ENCODE results near the gene LINC00305. TPM values are rescaled to one million over a fixed set of nuclear protein-coding genes. Genes with fewer than 3 reads are reported as not detected.

Gene LINC00305
- polyA plus RNA-seq, 3 donors, result not detected

DNA sequence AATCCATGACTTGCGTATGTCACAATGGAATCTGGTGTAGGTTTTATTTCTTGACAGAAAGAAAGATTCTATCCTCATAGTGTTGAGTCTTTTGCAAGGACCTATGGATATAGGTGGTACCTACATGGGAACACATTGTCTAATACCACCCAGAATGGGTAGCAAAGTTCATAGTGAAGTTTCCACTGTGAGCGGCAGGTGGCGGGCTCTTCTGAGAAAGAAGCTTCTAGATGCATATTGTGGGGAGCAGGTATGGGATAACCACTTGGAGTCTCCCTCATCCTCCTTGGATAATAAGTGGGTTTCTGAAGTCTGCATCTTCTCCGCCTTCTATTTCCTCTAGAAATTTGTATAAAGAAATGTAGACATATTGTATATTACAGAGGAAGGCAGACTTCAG is 44.9 kb downstream of the LINC00305 start:
- TF ChIP-seq, protein P1, sequence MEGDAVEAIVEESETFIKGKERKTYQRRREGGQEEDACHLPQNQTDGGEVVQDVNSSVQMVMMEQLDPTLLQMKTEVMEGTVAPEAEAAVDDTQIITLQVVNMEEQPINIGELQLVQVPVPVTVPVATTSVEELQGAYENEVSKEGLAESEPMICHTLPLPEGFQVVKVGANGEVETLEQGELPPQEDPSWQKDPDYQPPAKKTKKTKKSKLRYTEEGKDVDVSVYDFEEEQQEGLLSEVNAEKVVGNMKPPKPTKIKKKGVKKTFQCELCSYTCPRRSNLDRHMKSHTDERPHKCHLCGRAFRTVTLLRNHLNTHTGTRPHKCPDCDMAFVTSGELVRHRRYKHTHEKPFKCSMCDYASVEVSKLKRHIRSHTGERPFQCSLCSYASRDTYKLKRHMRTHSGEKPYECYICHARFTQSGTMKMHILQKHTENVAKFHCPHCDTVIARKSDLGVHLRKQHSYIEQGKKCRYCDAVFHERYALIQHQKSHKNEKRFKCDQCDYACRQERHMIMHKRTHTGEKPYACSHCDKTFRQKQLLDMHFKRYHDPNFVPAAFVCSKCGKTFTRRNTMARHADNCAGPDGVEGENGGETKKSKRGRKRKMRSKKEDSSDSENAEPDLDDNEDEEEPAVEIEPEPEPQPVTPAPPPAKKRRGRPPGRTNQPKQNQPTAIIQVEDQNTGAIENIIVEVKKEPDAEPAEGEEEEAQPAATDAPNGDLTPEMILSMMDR (IDR thresholded peaks at IDR 0.05), result no peak
- Mint-ChIP-seq H3K36me3 (no peaks in the 10 kb centered on the region), H3K4me3 (no peak overlapping the region), H3K4me1 (no peaks in the 10 kb centered on the region), H3K27me3 (ENCODE audit: low read depth in 3 of 3) (peaks cover 0 to 2% (median 0%) of the 10 kb centered on the region in 3 donors), H3K27ac (no peak overlapping the region), H3K9me3 (no peaks in the 10 kb centered on the region)
- H3K4me2 ChIP-seq (replicated peaks; ENCODE audit: extremely low read depth, low read length, poor library complexity, severe bottlenecking), result no peak overlapping the region
- no peaks in the 10 kb centered on the region for H4K20me1 ChIP-seq (ENCODE audit: insufficient read depth, low read length)
- no CpG with 5 or more reads among the region's 4 CpGs for WGBS (ENCODE audit: insufficient coverage)
- H3K27ac ChIP-seq (ENCODE audit: low read depth in 1 of 2, low read length in 2 of 2), result no peak overlapping the region
- DNase-seq, result no peak
- no peaks in the 10 kb centered on the region for H3K36me3 ChIP-seq (replicated peaks in 1 of 2; ENCODE audit: control insufficient read depth in 1 of 2, insufficient read depth in 2 of 2, low read length in 2 of 2)
- H3K27me3 ChIP-seq (ENCODE audit: control insufficient read depth in 2 of 2, insufficient read depth in 2 of 2, low read length in 2 of 2), result no peaks in the 10 kb centered on the region
- no peak overlapping the region for H3K9ac ChIP-seq (ENCODE audit: insufficient read depth, low read length, poor library complexity, severe bottlenecking)
- no peaks in the 10 kb centered on the region for H3K9me3 ChIP-seq (replicated peaks in 1 of 2; ENCODE audit: control insufficient read depth in 1 of 2, insufficient read depth in 1 of 2, low read length in 2 of 2)
- intact Hi-C loops (cut with micrococcal nuclease), result no loop called here
- no peaks in the 10 kb centered on the region for H3K4me1 ChIP-seq (ENCODE audit: control insufficient read depth in 1 of 2, insufficient read depth in 2 of 2, low read length in 2 of 2)
- H3K79me2 ChIP-seq (ENCODE audit: insufficient read depth, low read length), result no peaks in the 10 kb centered on the region
- H3K4me3 ChIP-seq (replicated peaks in 1 of 3; ENCODE audit: low read depth in 2 of 3, low read length in 3 of 3), result no peak overlapping the region
- H2AFZ ChIP-seq (ENCODE audit: insufficient read depth, low read depth, low read length, poor library complexity, severe bottlenecking), result no peak overlapping the region

DNA sequence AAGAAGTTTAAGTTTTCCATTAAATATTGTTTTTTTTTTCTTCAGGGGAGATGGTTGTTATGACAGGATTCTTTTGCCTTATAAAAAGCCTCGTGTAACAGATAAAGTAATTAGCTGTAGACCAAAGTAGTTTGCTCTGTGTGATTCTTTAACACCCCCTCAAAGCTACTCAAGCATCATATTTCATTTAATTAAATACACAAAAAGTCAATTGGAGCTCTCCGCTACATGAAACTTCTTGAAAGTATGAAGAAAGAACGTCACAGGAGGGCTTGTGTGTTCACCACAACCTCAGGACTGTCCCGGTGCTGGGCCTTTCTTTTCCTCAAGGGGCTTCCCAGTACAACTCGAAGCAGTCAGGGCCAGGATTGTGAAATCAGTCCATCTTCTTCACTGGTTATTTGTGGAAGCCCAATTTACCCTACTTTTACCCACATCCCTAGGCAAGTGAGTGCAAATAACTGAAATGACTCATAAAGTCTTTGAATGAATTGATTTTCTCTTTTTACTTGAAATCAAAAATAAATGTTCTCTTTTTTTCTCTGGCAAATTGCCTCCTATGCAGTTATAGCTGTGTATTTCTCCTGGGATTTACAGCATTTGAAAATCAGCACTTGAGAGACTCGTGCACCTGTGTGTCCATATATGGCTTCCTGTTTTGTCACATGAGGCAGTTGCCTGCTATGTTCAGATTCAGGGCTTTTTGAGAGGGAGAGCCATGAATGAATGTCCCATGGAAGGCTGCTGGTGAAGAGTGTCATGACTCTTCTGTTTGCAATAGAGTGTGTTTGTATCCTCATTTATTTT is 48.6 kb downstream of the LINC00305 start:
- H4K20me1 ChIP-seq (ENCODE audit: insufficient read depth, low read length), result no peaks in the 10 kb centered on the region
- no peaks in the 10 kb centered on the region for H3K9me3 ChIP-seq (replicated peaks in 1 of 2; ENCODE audit: control insufficient read depth in 1 of 2, insufficient read depth in 1 of 2, low read length in 2 of 2)
- no peak overlapping the region for H3K27ac Mint-ChIP-seq
- no peaks in the 10 kb centered on the region for H3K9me3 Mint-ChIP-seq
- WGBS (ENCODE audit: insufficient coverage), result 22% methylated on average over 1 of the region's 6 CpGs
- H3K4me3 ChIP-seq (replicated peaks in 1 of 3; ENCODE audit: low read depth in 2 of 3, low read length in 3 of 3), result no peak overlapping the region
- TF ChIP-seq, protein P1 (IDR thresholded peaks at IDR 0.05), result no peak
- H3K4me2 ChIP-seq (replicated peaks; ENCODE audit: extremely low read depth, low read length, poor library complexity, severe bottlenecking), result no peak overlapping the region
- intact Hi-C loops (cut with micrococcal nuclease), result no loop called here
- no peak overlapping the region for H2AFZ ChIP-seq (ENCODE audit: insufficient read depth, low read depth, low read length, poor library complexity, severe bottlenecking)
- no peaks in the 10 kb centered on the region for H3K79me2 ChIP-seq (ENCODE audit: insufficient read depth, low read length)
- H3K4me1 ChIP-seq (ENCODE audit: control insufficient read depth in 1 of 2, insufficient read depth in 2 of 2, low read length in 2 of 2), result no peaks in the 10 kb centered on the region
- no peak overlapping the region for H3K4me3 Mint-ChIP-seq
- H3K36me3 ChIP-seq (replicated peaks in 1 of 2; ENCODE audit: control insufficient read depth in 1 of 2, insufficient read depth in 2 of 2, low read length in 2 of 2), result no peaks in the 10 kb centered on the region
- H3K9ac ChIP-seq (ENCODE audit: insufficient read depth, low read length, poor library complexity, severe bottlenecking), result no peak overlapping the region
- no peak for DNase-seq
- no peak overlapping the region for H3K27ac ChIP-seq (ENCODE audit: low read depth in 1 of 2, low read length in 2 of 2)
- H3K27me3 ChIP-seq (ENCODE audit: control insufficient read depth in 2 of 2, insufficient read depth in 2 of 2, low read length in 2 of 2), result no peaks in the 10 kb centered on the region
- peaks cover under 1 to 2% (median 2%) of the 10 kb centered on the region in 3 donors for H3K27me3 Mint-ChIP-seq (ENCODE audit: low read depth in 3 of 3)
- no peaks in the 10 kb centered on the region for H3K36me3 Mint-ChIP-seq
- no peaks in the 10 kb centered on the region for H3K4me1 Mint-ChIP-seq
